GM21447 (cell line): Measurements from ENCODE around the gene GTF2F2.

ENCODE experiments used
- ATAC-seq: cut with Tn5 transposase; IDR thresholded peaks from one replicate; pipeline ENCODE4 v1.9.1; 2021; ENCODE audit not compliant: unreplicated experiment

Gene GTF2F2

DNA sequence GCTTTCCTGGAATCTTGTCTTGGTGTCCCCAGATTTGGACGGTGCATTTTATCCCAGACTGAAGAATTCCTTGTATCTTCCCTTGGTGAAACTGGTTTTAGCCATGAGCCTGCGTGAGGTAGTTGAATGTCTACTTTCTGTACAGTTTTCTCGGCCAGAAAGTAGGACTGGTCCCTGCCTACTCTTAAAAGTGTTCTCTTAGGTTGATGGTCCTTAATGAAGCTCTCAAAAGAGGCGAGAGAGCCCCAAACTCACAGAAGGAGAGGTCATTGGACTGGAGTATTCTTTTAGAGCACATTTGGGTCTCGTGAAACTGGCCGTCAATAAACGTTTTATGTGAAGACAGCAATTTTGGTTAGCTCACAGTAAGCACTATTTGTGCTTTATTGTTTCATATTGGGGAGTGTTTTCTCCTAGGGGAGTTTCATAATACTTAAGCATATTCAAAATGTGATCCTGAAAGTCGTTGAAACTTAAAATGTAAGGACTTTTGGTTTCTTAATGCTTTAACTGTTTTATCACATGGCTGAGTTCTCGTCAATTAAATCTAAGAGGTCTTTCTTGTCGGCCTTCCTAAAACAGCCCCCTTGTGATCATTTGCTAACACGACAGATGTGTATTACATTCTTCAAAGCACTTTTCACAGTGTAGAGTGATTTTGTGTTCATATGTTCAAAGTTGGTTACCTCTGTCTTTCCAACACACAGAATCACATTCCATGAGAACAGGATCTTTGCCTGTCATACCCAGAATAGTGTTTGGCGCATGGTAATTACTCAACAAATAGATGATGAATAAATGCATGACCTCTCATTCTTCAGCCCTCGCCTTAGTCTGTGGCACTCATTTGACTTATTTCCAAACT is 889 bp downstream of the GTF2F2 start:
- no peak for ATAC-seq

GRCh38 chr13:45122941-45123340 is 2.6 kb downstream of the GTF2F2 start:
- no peak for ATAC-seq

- ATAC-seq = peak; percentile 91
These were observed 12.2 kb downstream of the GTF2F2 start for GRCh38 chr13:45132369-45133064.

- ATAC-seq = no peak
These were observed 13.2 kb downstream of the GTF2F2 start for GRCh38 chr13:45133396-45134118.

DNA sequence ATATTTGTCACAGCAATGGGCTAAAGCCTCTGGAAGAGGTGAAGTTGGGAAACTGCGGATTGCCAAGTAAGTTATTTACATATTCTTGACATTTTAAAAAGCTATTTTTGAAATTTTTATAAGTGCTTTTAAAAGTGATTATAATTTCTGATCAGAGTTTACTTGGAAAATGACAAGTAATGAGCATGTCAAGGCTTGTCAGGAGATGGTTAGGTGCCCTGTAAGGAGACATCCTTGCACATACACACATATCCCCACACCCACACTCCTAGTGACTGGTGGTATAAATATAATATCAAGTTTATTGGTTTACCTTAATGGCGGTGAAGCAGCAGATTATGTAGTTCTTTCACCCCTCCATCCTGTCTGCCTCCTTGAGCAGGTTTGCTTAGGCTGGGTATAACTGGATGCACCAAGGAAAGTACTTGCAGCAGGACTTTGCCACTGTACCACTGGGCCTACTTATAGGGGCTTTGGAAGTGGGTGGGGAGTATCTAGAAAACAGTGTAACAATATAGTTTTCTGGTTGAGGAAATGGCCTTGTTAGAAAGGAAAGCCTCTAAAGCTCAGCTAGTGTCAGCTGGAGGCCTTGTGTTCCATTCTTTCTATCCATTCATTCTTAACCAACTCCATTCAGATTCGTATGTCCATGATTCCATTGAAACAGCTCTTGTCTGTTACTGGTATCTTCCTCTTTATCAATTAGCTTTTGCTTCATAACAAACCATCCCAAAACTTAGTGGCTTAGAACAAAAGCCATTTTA is 16.6 kb downstream of the GTF2F2 start:
- no peak for ATAC-seq

- ATAC-seq = no peak
These were observed 17.2 kb downstream of the GTF2F2 start for GRCh38 chr13:45137526-45137925.

DNA sequence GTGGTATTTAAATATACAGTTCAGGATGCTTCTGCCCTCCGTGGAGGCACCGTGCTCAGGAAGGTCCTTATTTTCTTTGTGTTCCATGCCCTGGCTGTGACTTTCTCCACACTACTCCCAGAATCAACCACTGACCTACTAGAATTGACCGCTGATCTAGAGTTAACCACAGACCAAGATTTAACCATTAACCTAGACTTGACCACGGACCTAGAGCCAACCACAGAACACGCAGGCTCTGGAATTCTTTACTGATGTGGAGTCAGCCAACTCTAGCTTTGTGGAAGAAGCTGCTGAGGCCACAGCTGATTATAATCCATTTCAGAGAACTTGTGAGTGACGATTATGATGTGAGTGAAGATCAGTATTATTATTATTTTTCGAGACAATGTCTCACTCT is 18.0 kb downstream of the GTF2F2 start:
- no peak for ATAC-seq

- ATAC-seq = no peak
These were observed 21.1 kb downstream of the GTF2F2 start for GRCh38 chr13:45141369-45141768.

- no peak for ATAC-seq
These were observed 22.4 kb downstream of the GTF2F2 start for GRCh38 chr13:45142440-45143345.

GRCh38 chr13:45143346-45143751 is 23.0 kb downstream of the GTF2F2 start:
- ATAC-seq = no peak

GRCh38 chr13:45149964-45150363 is 29.7 kb downstream of the GTF2F2 start:
- no peak for ATAC-seq

DNA sequence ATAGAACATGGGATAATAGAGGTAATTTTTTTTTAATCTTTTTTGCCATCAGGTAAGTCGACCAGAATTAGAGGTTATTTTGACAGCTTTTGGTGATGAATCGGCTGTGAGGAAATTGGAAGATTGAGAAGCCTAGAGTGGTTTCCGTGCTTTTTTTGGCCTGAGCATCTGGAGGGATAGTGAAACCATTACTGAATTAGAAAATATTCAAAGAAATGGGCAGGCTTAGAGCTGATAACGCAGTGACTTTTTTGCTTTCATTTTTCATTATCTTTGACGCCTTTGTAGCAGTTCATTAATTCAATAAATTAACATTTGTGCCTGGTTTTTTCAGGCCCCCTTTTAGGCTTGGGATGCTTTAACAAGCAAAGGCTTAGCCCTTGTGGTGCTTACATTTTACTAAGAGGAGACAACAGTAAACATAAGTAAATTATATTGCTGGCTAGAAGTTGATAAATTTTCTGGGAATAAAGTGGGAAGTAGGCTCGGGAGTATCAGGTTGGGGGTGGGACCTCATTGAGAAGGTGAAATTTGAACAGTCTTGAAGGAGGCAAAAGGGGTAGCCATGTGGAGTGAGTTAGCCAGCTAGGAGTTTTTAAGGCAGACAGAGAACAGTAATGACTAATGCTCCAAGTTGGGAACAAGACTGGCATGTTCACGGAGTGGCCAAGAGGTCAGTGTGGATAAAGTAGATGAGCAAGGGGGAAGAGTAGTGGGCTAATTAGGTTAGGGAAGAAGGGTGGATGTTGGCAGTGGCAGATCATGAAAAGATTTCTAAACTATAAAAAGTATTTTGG is 36.5 kb downstream of the GTF2F2 start:
- ATAC-seq = no peak

DNA sequence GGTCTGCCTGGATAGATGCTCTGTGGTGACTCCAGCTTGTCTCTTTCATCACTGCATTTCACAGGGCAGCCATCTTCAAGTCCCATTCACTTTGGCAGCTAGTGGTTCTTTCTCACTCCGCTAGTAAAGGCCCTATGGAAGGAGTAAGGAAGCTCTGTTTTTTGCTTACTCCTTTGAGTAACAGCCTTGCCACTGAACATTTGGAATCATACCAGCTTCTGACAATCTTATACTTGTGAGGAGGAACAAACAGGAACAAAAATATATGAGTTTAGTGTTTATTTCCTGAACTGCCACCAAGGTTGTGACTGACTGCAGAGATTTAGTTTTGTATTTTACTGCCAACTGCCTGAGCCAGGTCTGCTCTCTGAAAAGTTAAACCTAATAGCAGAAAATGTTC is 41.9 kb downstream of the GTF2F2 start:
- ATAC-seq = no peak

GRCh38 chr13:45162821-45163220 is 42.5 kb downstream of the GTF2F2 start:
- ATAC-seq = no peak

DNA sequence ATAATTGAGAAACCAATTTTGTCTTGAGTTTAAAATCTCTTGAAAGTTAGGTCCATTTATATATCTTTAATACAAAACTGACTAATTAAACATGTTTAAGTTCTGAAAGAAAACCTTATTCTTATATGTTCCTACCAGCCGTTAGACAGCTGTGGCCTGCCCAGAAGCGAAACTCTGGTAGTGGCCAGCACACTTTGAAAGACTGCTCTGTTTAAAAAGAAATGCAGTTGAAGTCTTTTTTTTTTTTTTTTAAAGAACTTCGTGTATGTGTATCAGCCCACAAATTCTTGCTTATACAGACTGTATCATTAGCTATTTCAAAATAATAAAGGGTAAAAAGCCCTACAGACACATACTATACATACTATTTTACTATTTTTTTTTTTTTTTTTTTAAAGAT is 46.5 kb downstream of the GTF2F2 start:
- ATAC-seq = no peak

DNA sequence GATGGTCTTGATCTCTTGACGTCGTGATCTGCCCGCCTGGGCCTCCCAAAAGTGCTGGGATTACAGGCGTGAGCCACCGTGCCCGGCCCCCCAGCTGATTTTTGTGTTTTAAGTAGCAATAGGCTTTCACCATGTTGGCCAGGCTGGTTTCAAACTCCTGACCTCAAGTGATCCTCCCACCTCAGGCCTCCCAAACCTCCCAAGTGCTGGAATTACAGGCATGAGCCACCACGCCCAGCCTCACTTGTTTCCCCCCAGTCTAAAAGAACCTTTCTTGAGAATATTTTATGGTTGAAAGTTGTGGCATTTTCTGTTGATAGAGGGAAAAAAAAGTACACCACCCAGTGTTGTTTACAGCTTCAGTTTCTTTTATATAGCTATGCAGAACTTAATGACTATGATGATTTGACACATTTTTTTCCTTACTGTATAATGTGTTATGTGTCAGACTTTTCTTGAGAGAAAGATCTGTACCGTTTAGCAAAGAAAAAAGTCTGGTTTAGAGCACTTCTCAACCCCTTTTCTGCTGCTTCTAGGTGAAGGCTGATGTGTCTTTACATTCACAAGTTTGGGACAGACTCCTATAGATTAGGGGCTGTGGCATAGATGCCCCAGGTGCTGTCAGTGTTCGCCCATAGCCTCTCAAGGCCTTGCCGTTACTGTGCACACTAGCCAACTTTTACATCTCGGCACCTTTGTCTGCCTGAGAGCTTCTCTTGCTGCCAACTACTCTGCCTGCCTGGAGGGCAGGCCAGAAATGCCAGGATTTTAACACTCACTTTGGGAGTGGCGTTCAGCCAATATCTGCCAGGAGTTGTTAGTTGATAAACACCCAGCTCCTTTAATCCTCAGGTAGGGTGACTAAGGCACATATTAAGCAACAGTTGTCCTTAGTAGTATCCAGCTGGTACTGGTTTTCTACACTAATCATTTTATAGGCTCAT is 47.6 kb downstream of the GTF2F2 start:
- no peak for ATAC-seq

DNA sequence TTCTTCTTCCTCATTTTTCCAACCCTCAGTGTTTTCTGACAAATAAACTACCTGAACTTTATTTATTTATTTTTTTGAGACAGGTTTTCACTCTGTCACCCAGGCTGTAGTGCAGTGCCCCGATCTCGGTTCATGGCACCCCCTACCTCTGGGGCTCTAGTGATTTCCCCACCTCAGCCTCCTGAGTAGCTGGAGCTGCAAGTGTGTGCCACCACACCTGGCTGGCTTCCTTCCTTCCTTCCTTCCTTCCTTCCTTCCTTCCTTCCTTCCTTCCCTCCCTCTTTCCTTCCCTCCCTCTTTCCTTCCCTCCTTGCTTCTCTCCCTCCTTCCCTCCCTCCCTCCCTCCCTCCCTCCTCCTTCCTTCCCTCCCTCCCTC is 48.2 kb downstream of the GTF2F2 start:
- ATAC-seq = no peak

GRCh38 chr13:45174478-45174877 is 54.2 kb downstream of the GTF2F2 start:
- no peak for ATAC-seq
